Keratinocyte (primary cell): ENCODE measurements around the gene GPR31. TPM values are rescaled to one million over a fixed set of nuclear protein-coding genes. Genes with fewer than 3 reads are reported as not detected.

Experiments used
- DNase-seq: peaks from one replicate; pipeline ENCODE4 v3.0.0-alpha.2; 2011; ENCODE audit warnings: low read depth, missing footprints, low spot score
- FAIRE-seq: peaks from 2 replicates; lab custom pipeline; 2011; peaks lifted over from hg19 to GRCh38; lab: Jason Lieb, UNC
- H2AFZ ChIP-seq: 2 replicates; pipeline ENCODE4 v1.6.0; 2012; ENCODE audit warnings: low read length, control low read depth, inconsistent platforms; ENCODE audit not compliant: control insufficient read depth
- H3K27ac ChIP-seq: 2 replicates; pipeline ENCODE4 v1.5.1; 2011; ENCODE audit warnings: low read length; ENCODE audit not compliant: control insufficient read depth, insufficient read depth
- H3K27me3 ChIP-seq: 3 replicates; pipeline ENCODE4 v1.6.0; 2011; ENCODE audit warnings: low read length; ENCODE audit not compliant: control insufficient read depth, insufficient read depth; ENCODE audit errors: extremely low read depth
- H3K36me3 ChIP-seq, 2 experiments: 2 replicates in 1 of 2; 3 replicates in 1 of 2; pipeline ENCODE4 v1.5.1; 2011; ENCODE audit warnings: low read length in 2 of 2, mild to moderate bottlenecking in 1 of 2; ENCODE audit not compliant: control insufficient read depth in 2 of 2, insufficient read depth in 2 of 2; ENCODE audit errors: extremely low read depth in 1 of 2
- H3K4me1 ChIP-seq: 3 replicates; pipeline ENCODE4 v1.5.1; 2011; ENCODE audit warnings: low read length; ENCODE audit not compliant: control insufficient read depth, insufficient read depth; ENCODE audit errors: extremely low read depth
- H3K4me2 ChIP-seq: 3 replicates; pipeline ENCODE4 v1.6.0; 2011; ENCODE audit warnings: low read depth, low read length; ENCODE audit not compliant: control insufficient read depth, insufficient read depth; ENCODE audit errors: extremely low read depth
- H3K4me3 ChIP-seq, 3 experiments: fragments of 200-600 bp in 1 of 3; sonication (generic) in 1 of 3; 2 replicates in 2 of 3; 3 replicates in 1 of 3; pipeline ENCODE4 v1.5.1; 2011 to 2016; ENCODE audit warnings: low read length in 3 of 3, mild to moderate bottlenecking in 3 of 3, control low read depth in 2 of 3, inconsistent platforms in 1 of 3, low read depth in 1 of 3, mixed read lengths in 1 of 3, mixed run types in 1 of 3, moderate library complexity in 1 of 3; ENCODE audit not compliant: control insufficient read depth in 2 of 3, insufficient read depth in 2 of 3; ENCODE audit errors: extremely low read depth in 1 of 3
- H3K79me2 ChIP-seq: 2 replicates; pipeline ENCODE4 v1.6.0; 2012; ENCODE audit warnings: low read length; ENCODE audit not compliant: control insufficient read depth, insufficient read depth
- H3K9ac ChIP-seq: 3 replicates; pipeline ENCODE4 v1.6.0; 2011; ENCODE audit warnings: low read length; ENCODE audit not compliant: control insufficient read depth, insufficient read depth; ENCODE audit errors: extremely low read depth
- H3K9me1 ChIP-seq: 3 replicates; pipeline ENCODE4 v1.6.0; 2011; ENCODE audit warnings: low read length; ENCODE audit not compliant: control insufficient read depth, insufficient read depth; ENCODE audit errors: extremely low read depth
- H3K9me3 ChIP-seq: 2 replicates; pipeline ENCODE4 v1.5.1; 2012; ENCODE audit warnings: low read depth, low read length; ENCODE audit not compliant: control insufficient read depth
- H4K20me1 ChIP-seq: 3 replicates; pipeline ENCODE4 v1.6.0; 2011; ENCODE audit warnings: low read length; ENCODE audit not compliant: control insufficient read depth, insufficient read depth; ENCODE audit errors: extremely low read depth
- EZH2 ChIP-seq: IDR thresholded peaks from one replicate; pipeline ENCODE4 v1.6.1; 2012; ENCODE audit warnings: inconsistent platforms, mild to moderate bottlenecking, low read length, moderate library complexity
- dilution Hi-C: fragments of 300-500 bp; cut with MboI; formaldehyde crosslinking; loops from one replicate; pipeline ENCODE4 v1.7.0; 2020; ENCODE audit warnings: low sequenced_read_pairs; ENCODE audit not compliant: extremely low pct_ligation_motif_present
- polyA plus RNA-seq, 5 experiments: library from polyadenylated mRNA; depleted of rRNA in 3 of 5; stranded (reverse) in 3 of 5; stranded (forward) in 1 of 5; unstranded in 1 of 5; fragments of >200 nt; gene quantifications; 1 replicate in 1 of 5; 2 replicates in 3 of 5; 3 replicates in 1 of 5; pipeline versions ENCODE4 v1.2.1 to v1.2.3, GENCODE V29; 2011 to 2012; ENCODE audit warnings: missing spikeins in 2 of 5, low read depth in 1 of 5, low replicate concordance in 1 of 5
- TF ChIP-seq, protein P1 (sequence below), 3 experiments: IDR thresholded peaks in 1 of 3; conservative IDR thresholded peaks in 1 of 3; optimal IDR thresholded peaks in 1 of 3; 2 replicates in 2 of 3; 3 replicates in 1 of 3; pipeline versions ENCODE3 to v1.5.1; 2011; ENCODE audit warnings: low read length in 3 of 3, mild to moderate bottlenecking in 3 of 3, moderate library complexity in 2 of 3, control low read depth in 1 of 3, inconsistent platforms in 1 of 3; ENCODE audit not compliant: insufficient read depth in 2 of 3; ENCODE audit errors: extremely low read depth in 1 of 3

Gene GPR31
- polyA plus RNA-seq, 1 donor (not counting 4 experiments of a cell fraction or from before 2014, with no cell fraction given), result not detected

- dilution Hi-C loops, result no loop called here
- no peaks in the 10 kb centered on the region for H3K36me3 ChIP-seq
- TF ChIP-seq, protein P1, sequence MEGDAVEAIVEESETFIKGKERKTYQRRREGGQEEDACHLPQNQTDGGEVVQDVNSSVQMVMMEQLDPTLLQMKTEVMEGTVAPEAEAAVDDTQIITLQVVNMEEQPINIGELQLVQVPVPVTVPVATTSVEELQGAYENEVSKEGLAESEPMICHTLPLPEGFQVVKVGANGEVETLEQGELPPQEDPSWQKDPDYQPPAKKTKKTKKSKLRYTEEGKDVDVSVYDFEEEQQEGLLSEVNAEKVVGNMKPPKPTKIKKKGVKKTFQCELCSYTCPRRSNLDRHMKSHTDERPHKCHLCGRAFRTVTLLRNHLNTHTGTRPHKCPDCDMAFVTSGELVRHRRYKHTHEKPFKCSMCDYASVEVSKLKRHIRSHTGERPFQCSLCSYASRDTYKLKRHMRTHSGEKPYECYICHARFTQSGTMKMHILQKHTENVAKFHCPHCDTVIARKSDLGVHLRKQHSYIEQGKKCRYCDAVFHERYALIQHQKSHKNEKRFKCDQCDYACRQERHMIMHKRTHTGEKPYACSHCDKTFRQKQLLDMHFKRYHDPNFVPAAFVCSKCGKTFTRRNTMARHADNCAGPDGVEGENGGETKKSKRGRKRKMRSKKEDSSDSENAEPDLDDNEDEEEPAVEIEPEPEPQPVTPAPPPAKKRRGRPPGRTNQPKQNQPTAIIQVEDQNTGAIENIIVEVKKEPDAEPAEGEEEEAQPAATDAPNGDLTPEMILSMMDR (optimal IDR thresholded peaks at IDR 0.05 in 1 of 3, IDR thresholded peaks at IDR 0.05 in 1 of 3, conservative IDR thresholded peaks at IDR 0.05 in 1 of 3; ENCODE audit: extremely low read depth in 1 of 3, insufficient read depth in 2 of 3, low read length in 3 of 3), result no peak
- TF ChIP-seq EZH2, result no peak
Measured at GRCh38 chr6:167125410-167125809, 32.4 kb downstream of the GPR31 start.

DNA sequence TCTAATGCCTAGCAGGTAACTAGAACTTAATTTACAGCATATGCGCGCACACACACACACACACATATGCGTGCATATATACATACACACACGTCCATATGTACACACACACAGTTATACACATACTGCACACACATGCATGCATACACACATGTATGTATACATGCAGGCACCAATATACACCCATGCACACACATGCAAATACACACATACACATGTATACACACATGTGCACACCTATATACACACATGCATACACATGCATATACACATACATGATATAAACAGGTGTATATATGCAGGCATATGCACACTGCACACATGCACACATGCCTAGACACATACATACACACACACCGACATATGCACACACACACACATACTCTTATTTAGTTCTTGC lies 33.0 kb downstream of the GPR31 start:
- Histone ChIP-seq H3K27ac (no peak overlapping the region), H3K4me1 (no peaks in the 10 kb centered on the region), H3K27me3 (no peaks in the 10 kb centered on the region), H3K9ac (no peak overlapping the region), H3K9me1 (no peaks in the 10 kb centered on the region), H3K4me3 (no peak overlapping the region), H2AFZ (no peak overlapping the region), H3K36me3 (no peaks in the 10 kb centered on the region), H3K9me3 (no peaks in the 10 kb centered on the region), H3K79me2 (no peaks in the 10 kb centered on the region), H4K20me1 (no peaks in the 10 kb centered on the region), H3K4me2 (no peak overlapping the region)
- no peak for FAIRE-seq
- dilution Hi-C loops, result no loop called here
- TF ChIP-seq, protein P1 (optimal IDR thresholded peaks at IDR 0.05 in 1 of 3, IDR thresholded peaks at IDR 0.05 in 1 of 3, conservative IDR thresholded peaks at IDR 0.05 in 1 of 3; ENCODE audit: extremely low read depth in 1 of 3, insufficient read depth in 2 of 3, low read length in 3 of 3), result no peak
- no peak for TF ChIP-seq EZH2
- DNase-seq, result no peak

More at GRCh38 chr6:167125410-167125809, 32.4 kb downstream of the GPR31 start:
- H3K4me2 ChIP-seq, result no peak overlapping the region
- H3K9me3 ChIP-seq, result no peaks in the 10 kb centered on the region
- no peak overlapping the region for H2AFZ ChIP-seq
- no peaks in the 10 kb centered on the region for H3K4me1 ChIP-seq
- H4K20me1 ChIP-seq, result no peaks in the 10 kb centered on the region
- no peak overlapping the region for H3K27ac ChIP-seq
- no peak overlapping the region for H3K4me3 ChIP-seq
- H3K79me2 ChIP-seq, result no peaks in the 10 kb centered on the region
- no peak overlapping the region for H3K9ac ChIP-seq
- no peak for FAIRE-seq
- H3K27me3 ChIP-seq, result no peaks in the 10 kb centered on the region
- DNase-seq, result no peak
- H3K9me1 ChIP-seq, result no peaks in the 10 kb centered on the region
